A673 (cell line): ENCODE results near the gene TNPO3. TPM values are rescaled to one million over a fixed set of nuclear protein-coding genes. Genes with fewer than 3 reads are reported as not detected.

ENCODE experiments used
- BruUV-seq: library from RNA; stranded (reverse); fragments of 400-500 nt; replicated peaks from 2 replicates; lab custom pipeline; 2021; lab: Mats Ljungman, UMichigan
- CTCF ChIA-PET: fragments of 300-600 bp; sonication (Branson Sonifier 250); formaldehyde crosslinking; loops from one replicate; lab custom pipeline; 2022; ENCODE audit warnings: antibody characterized with exemption; lab: Charles Lee
- POLR2A ChIA-PET: fragments of 300-600 bp; sonication (Branson Sonifier 250); formaldehyde crosslinking; loops from one replicate; lab custom pipeline; 2022; ENCODE audit warnings: antibody characterized with exemption; ENCODE audit not compliant: low non-redundant PET; lab: Charles Lee
- DNase-seq: peaks from one replicate; pipeline ENCODE4 v3.0.0-alpha.2; 2015; ENCODE audit warnings: low spot score
- H3K27ac ChIP-seq: fragments of 200-600 bp; sonication (generic); 2 replicates; pipeline ENCODE4 v1.5.1; 2016; ENCODE audit warnings: mixed run types, low read depth, mild to moderate bottlenecking, mixed read lengths, antibody characterized with exemption, low read length; ENCODE audit not compliant: poor library complexity, severe bottlenecking
- H3K27me3 ChIP-seq: fragments of 200-600 bp; sonication (generic); replicated peaks from 2 replicates; pipeline ENCODE4 v1.6.1; 2017; ENCODE audit warnings: mixed run types, low read depth, mild to moderate bottlenecking, mixed read lengths, antibody characterized with exemption, low read length; ENCODE audit not compliant: insufficient read depth, poor library complexity
- H3K36me3 ChIP-seq: fragments of 200-600 bp; sonication (generic); 2 replicates; pipeline ENCODE4 v1.6.1; 2016; ENCODE audit warnings: mixed run types, mild to moderate bottlenecking, mixed read lengths, antibody characterized with exemption, low read length; ENCODE audit not compliant: insufficient read depth, poor library complexity, severe bottlenecking
- H3K4me1 ChIP-seq: fragments of 200-600 bp; sonication (generic); 2 replicates; pipeline ENCODE4 v1.6.1; 2017; ENCODE audit warnings: mixed run types, mild to moderate bottlenecking, mixed read lengths, antibody characterized with exemption, low read length; ENCODE audit not compliant: insufficient read depth, poor library complexity, severe bottlenecking
- H3K4me3 ChIP-seq: fragments of 200-600 bp; sonication (generic); 2 replicates; pipeline ENCODE4 v1.5.1; 2016; ENCODE audit warnings: low read depth, mixed run types, mild to moderate bottlenecking, mixed read lengths, low read length; ENCODE audit not compliant: poor library complexity, severe bottlenecking
- H3K9me3 ChIP-seq: fragments of 200-600 bp; sonication (generic); 2 replicates; pipeline ENCODE4 v1.6.1; 2016; ENCODE audit warnings: mixed run types, low read depth, mild to moderate bottlenecking, mixed read lengths, antibody characterized with exemption, low read length; ENCODE audit not compliant: poor library complexity, severe bottlenecking
- EZH2 ChIP-seq: fragments of 200-600 bp; sonication (generic); IDR thresholded peaks from 2 replicates; pipeline ENCODE4 v1.6.1; 2017; ENCODE audit warnings: borderline replicate concordance, low read depth, mild to moderate bottlenecking, mixed read lengths, antibody characterized with exemption, low read length; ENCODE audit not compliant: poor library complexity, severe bottlenecking
- intact Hi-C: fragments of 100-400 bp; cut with micrococcal nuclease; formaldehyde crosslinking; loops from one replicate; pipeline ENCODE4 v1.10.0; 2022; ENCODE audit not compliant: unreplicated experiment
- total RNA-seq: library from RNA; stranded (reverse); gene quantifications from 2 replicates; pipeline ENCODE4 v1.2.3, GENCODE V29; 2021
- TF ChIP-seq, protein P1 (sequence below): fragments of 300-800, 200-600 bp; sonication (generic); conservative IDR thresholded peaks from 2 replicates; pipeline ENCODE4 v1.5.1; 2017; ENCODE audit warnings: low read depth, mild to moderate bottlenecking, antibody characterized with exemption, low read length, moderate library complexity, mixed read lengths

The TNPO3 gene
- total RNA-seq, 1 experiment from 2014 or later = 77.8 TPM

DNA sequence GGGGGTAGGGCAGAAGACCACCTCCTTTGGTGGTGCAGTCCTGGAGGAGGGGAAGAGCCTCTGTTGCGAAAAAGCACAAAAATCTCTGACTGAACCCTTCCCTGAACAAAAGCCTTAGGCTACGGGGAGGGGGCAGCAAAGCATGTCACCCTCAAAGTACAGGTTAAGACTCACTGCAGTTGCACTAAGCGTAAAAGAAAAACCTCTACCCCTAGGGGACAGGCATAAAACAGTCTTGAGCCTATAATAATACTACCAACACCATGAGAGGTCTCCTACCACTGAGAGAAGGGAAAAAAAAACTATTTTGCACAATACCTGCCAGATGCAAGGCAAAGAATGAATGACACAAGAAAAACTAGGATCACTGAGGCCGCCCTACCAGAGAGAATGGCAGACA, 17.3 kb downstream of the TNPO3 start:
- ChIA-PET CTCF (no interaction called here), POLR2A (no interaction called here)
- Histone ChIP-seq H3K36me3 (peaks cover 26% of the 10 kb centered on the region), H3K4me3 (no peak overlapping the region), H3K27ac (no peak overlapping the region), H3K9me3 (no peaks in the 10 kb centered on the region), H3K4me1 (peaks cover 10% of the 10 kb centered on the region), H3K27me3 (no peaks in the 10 kb centered on the region)
- intact Hi-C loops = no loop called here
- DNase-seq = no peak
- BruUV-seq = no TSS peak
- TF ChIP-seq, protein P1, sequence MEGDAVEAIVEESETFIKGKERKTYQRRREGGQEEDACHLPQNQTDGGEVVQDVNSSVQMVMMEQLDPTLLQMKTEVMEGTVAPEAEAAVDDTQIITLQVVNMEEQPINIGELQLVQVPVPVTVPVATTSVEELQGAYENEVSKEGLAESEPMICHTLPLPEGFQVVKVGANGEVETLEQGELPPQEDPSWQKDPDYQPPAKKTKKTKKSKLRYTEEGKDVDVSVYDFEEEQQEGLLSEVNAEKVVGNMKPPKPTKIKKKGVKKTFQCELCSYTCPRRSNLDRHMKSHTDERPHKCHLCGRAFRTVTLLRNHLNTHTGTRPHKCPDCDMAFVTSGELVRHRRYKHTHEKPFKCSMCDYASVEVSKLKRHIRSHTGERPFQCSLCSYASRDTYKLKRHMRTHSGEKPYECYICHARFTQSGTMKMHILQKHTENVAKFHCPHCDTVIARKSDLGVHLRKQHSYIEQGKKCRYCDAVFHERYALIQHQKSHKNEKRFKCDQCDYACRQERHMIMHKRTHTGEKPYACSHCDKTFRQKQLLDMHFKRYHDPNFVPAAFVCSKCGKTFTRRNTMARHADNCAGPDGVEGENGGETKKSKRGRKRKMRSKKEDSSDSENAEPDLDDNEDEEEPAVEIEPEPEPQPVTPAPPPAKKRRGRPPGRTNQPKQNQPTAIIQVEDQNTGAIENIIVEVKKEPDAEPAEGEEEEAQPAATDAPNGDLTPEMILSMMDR = no peak
- TF ChIP-seq EZH2 = no peak

DNA sequence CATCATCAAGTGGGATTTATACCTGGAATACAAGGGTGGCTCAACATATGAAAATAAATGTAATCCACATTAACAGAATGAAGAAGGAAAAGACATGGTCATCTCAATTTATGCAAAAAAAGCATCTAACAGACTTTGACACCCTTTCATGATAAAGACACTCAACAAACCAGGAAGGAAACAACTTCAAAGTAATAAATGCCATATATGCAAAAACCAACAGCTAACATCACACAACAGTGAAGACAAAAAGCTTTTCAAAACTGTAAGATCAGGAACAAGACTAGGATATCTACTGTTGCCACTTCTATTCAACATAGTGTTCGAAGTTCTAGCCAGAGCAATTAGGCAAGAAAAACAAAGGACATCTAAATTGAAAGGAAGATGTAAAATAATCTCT, 22.9 kb downstream of the TNPO3 start:
- ChIA-PET POLR2A (no interaction called here), CTCF (no interaction called here)
- Histone ChIP-seq H3K4me1 (no peaks in the 10 kb centered on the region), H3K27me3 (no peaks in the 10 kb centered on the region), H3K36me3 (peaks cover 15% of the 10 kb centered on the region), H3K9me3 (no peaks in the 10 kb centered on the region), H3K4me3 (no peak overlapping the region), H3K27ac (no peak overlapping the region)
- no peak for TF ChIP-seq EZH2
- DNase-seq = no peak
- intact Hi-C loops = no loop called here
- no TSS peak for BruUV-seq

DNA sequence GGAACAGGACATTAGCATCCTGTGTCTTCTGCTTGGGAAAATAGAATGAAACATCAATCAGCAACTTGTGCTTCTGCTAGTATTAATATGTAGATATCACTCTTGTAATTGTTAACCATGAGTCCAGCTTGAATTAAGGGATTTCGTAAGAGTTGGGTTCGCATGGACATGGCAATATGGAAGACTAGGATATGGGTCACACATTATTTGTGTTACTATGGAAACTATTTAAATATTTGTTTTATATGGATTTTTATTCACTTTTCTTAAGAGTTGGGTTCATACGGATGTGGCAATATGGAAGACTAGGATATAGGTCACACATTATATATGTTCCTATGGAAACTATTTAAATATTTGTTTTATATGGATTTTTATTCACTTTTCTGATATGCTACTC, 24.5 kb downstream of the TNPO3 start:
- Histone ChIP-seq H3K27ac (no peak overlapping the region), H3K4me3 (no peak overlapping the region), H3K4me1 (no peaks in the 10 kb centered on the region), H3K36me3 (peaks cover 15% of the 10 kb centered on the region), H3K27me3 (no peaks in the 10 kb centered on the region), H3K9me3 (no peaks in the 10 kb centered on the region)
- intact Hi-C loops = no loop called here
- TF ChIP-seq EZH2 = no peak
- TF ChIP-seq, protein P1 = no peak
- BruUV-seq = no TSS peak
- ChIA-PET POLR2A (no interaction called here), CTCF (no interaction called here)
- DNase-seq = no peak

DNA sequence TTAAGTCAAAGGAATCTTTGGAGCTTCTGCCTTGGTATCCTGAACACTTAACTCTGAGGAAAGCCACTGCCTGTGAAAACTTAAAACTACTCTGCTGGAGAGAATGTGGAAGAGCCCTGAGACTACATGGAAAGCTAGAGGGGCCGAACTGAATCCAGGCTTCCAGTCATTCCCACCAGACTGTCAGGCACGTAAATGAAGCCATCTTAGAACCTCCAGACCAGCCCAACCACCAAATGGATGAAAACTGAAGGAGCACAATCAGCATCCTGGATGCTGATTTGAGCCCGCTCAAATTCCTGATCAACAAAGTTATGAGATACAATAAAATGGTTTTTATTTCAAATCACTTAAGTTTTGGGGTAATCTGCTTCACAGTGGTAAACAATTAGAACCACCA, 30.8 kb downstream of the TNPO3 start:
- H3K36me3 ChIP-seq = no peaks in the 10 kb centered on the region
- ChIA-PET CTCF (no interaction called here), POLR2A (no interaction called here)
- BruUV-seq = no TSS peak
- H3K4me3 ChIP-seq = no peak overlapping the region
- no peaks in the 10 kb centered on the region for H3K9me3 ChIP-seq
- peaks cover 4% of the 10 kb centered on the region for H3K4me1 ChIP-seq
- H3K27me3 ChIP-seq = no peaks in the 10 kb centered on the region
- no peak for DNase-seq
- intact Hi-C loops = no loop called here
- TF ChIP-seq EZH2 = no peak
- H3K27ac ChIP-seq = no peak overlapping the region
